Stomach (tissue), 9 donors: Measurements from ENCODE around the gene SNTG2. TPM values are rescaled to one million over a fixed set of nuclear protein-coding genes. Genes with fewer than 3 reads are reported as not detected.
A peak's percentile ranks its signal among the peaks of the same experiment; 100 is the strongest.

Experiments used
- DNase-seq, 2 donors: peaks; one replicate each; pipeline versions ENCODE4 v3.0.0 to v3.0.0-alpha.2; 2013 to 2019
- H3K27ac ChIP-seq, 5 donors: fragments of 200-600 bp in 4 of 5; sonication (generic) in 4 of 5; one replicate each; pipeline ENCODE4 v1.5.1; 2013 to 2019; ENCODE audit warnings: mild to moderate bottlenecking in 1 of 5, moderate library complexity in 1 of 5
- H3K27me3 ChIP-seq, 3 donors: fragments of 200-600 bp; sonication (generic); one replicate each; pipeline ENCODE4 v1.5.1; 2017 to 2019; ENCODE audit warnings: mixed run types in 1 of 3
- H3K36me3 ChIP-seq, 4 donors: fragments of 200-600 bp; sonication (generic); 1 replicate in 3 of 4; 2 replicates in 1 of 4; pipeline ENCODE4 v1.5.1; 2016 to 2019
- H3K4me1 ChIP-seq, 4 donors: fragments of 200-600 bp; sonication (generic); one replicate each; pipeline ENCODE4 v1.5.1; 2016 to 2019
- H3K4me3 ChIP-seq, 4 donors: fragments of 200-600 bp; sonication (generic) in 3 of 4; one replicate each; pipeline ENCODE4 v1.5.1; 2016 to 2019; ENCODE audit warnings: mild to moderate bottlenecking in 1 of 4
- H3K9me3 ChIP-seq, 4 donors: fragments of 200-600 bp; sonication (generic); one replicate each; pipeline ENCODE4 v1.5.1; 2016 to 2019
- CTCF ChIP-seq, 7 experiments: fragments of 450-650 bp in 4 of 7; fragments of 200-600 bp in 3 of 7; sonication (generic) in 3 of 7; IDR thresholded peaks; one replicate each; pipeline ENCODE4 v1.5.1; 2016 to 2019; ENCODE audit warnings: antibody characterized with exemption in 7 of 7, control low read depth in 2 of 7, mild to moderate bottlenecking in 1 of 7
- EP300 ChIP-seq: sonication (generic); formaldehyde crosslinking; IDR thresholded peaks from one replicate; pipeline ENCODE4 v1.6.1; 2017; ENCODE audit warnings: antibody characterized with exemption
- POLR2A ChIP-seq, 4 donors: fragments of 450-650 bp; IDR thresholded peaks; one replicate each; pipeline ENCODE4 v1.6.1; 2016; ENCODE audit warnings: antibody characterized with exemption in 4 of 4, control low read depth in 2 of 4, mild to moderate bottlenecking in 1 of 4, moderate library complexity in 1 of 4
- POLR2AphosphoS5 ChIP-seq, 3 donors: sonication (generic); formaldehyde crosslinking; IDR thresholded peaks; one replicate each; pipeline ENCODE4 v1.6.1; 2016; ENCODE audit warnings: antibody characterized with exemption in 3 of 3
- whole genome bisulfite sequencing, 5 donors: extraction: QIAGEN DNeasy Blood & Tissue Kit in 3 of 5; methylation state at CpG; one replicate each; pipeline versions ENCODE4 v1.1.5 to v1.1.7; 2013 to 2018; 5-methylcytosine and 5-hydroxymethylcytosine counted together
- intact Hi-C: fragments of 100-400 bp; cut with DNase I; formaldehyde crosslinking; loops from one replicate; pipeline ENCODE4 v1.15.1; 2023; ENCODE audit warnings: low total_unique reads
- polyA plus RNA-seq, 3 donors: library from polyadenylated mRNA; stranded (reverse); fragments of 200-250 nt; gene quantifications; one replicate each; pipeline ENCODE4 v1.2.3, GENCODE V29; 2013
- total RNA-seq, 5 donors: library from RNA; depleted of rRNA; stranded (reverse); fragments of >200 nt; gene quantifications; one replicate each; pipeline versions ENCODE4 v1.1.0 to v1.2.3, GENCODE V29; 2014 to 2016
- donor health status: healthy with polysubstance abuse.
- donor health status: Bipolar disorder and iron deficiency.
- donor health status: healthy.

The SNTG2 gene
- total and polyA plus RNA-seq, 8 donors, result 0.68 to 19.6 (median 5.3) TPM; not detected in 1

DNA sequence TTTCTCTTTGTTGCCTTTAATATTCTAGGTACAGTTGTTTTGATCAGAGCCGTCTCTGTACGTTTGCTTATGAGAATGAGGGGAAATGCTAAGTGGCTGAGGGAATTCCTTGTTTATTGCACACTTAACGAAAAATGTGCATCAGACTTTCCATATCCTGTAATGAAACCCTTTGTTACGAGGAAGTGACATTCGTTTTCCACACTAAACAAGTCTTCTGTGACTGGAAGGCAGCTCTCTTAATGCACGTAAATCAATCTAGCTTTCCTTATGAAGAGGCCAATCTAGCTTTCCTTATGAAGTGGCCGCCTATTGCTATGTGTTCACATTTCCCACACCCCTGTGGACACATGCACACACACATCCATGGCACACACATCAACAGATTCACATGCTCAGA lies 186.2 kb downstream of the SNTG2 start:
- Histone ChIP-seq H3K27me3 (peaks cover 0 to 12% (median 0%) of the 10 kb centered on the region in 3 donors), H3K27ac (no peak overlapping the region), H3K36me3 (no peaks in the 10 kb centered on the region), H3K9me3 (no peaks in the 10 kb centered on the region), H3K4me3 (no peak overlapping the region), H3K4me1 (no peaks in the 10 kb centered on the region)
- intact Hi-C loops, result no loop called here
- DNase-seq, result peak in 1 of 2 donors; percentile 44
- TF ChIP-seq POLR2A (IDR thresholded peaks at IDR 0.05) (no peak), EP300 (no peak), POLR2AphosphoS5 (IDR thresholded peaks at IDR 0.05) (no peak), CTCF (IDR thresholded peaks at IDR 0.05) (no peak)
- WGBS, 5 donors, result 28 to 46% (median 40%) methylated on average over 7 of the region's 7 CpGs

DNA sequence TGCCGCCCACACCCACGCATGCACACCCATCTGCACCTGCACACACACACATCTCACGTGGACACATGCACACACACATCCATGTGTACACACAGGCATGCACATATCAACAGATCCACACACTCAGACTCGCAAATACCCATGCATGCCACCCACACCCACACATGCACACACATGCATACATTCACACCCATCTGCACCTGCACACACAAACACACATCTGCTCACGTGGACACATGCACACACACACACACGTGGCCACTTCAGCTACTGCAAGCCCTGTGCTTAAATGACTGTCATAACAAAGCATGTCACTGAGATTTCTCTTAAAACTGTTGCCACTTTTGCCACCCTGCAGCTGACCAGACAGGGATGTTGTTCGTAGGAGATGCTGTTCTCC lies 186.6 kb downstream of the SNTG2 start:
- Histone ChIP-seq H3K4me1 (no peaks in the 10 kb centered on the region), H3K4me3 (no peak overlapping the region), H3K9me3 (no peaks in the 10 kb centered on the region), H3K27me3 (peaks cover 0 to 12% (median 0%) of the 10 kb centered on the region in 3 donors), H3K36me3 (no peaks in the 10 kb centered on the region), H3K27ac (no peak overlapping the region)
- intact Hi-C loops, result no loop called here
- DNase-seq, result no peak
- TF ChIP-seq POLR2AphosphoS5 (IDR thresholded peaks at IDR 0.05), result no peak
- TF ChIP-seq CTCF (IDR thresholded peaks at IDR 0.05), result no peak
- TF ChIP-seq EP300, result no peak
- TF ChIP-seq POLR2A (IDR thresholded peaks at IDR 0.05), result no peak
- 71 to 80% (median 77%) methylated on average over 7 of the region's 7 CpGs for WGBS, 5 donors

DNA sequence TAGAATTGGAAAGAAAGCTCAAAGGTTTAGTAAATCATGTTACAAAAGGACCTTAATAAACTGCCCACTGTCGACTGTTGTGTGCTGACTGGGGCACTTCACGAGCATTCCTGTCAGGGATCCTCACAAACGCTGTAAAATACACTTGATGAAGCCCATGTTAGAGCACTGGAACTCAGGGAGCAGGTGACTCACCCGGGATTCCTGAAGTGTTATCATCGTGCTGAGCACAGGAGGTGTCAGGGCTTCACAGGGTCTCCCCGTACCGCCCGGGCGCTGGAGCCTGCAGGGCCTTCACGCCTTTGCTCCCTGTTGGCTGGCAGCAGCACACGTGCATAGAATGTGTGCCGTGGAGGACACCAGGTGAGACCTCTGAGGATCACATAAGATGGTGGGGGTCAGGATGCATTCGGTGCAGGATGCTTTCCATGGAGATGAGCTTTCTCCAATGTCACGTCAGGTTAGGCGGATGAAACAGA lies 187.3 kb downstream of the SNTG2 start:
- no peaks in the 10 kb centered on the region for H3K4me1 ChIP-seq
- TF ChIP-seq POLR2AphosphoS5 (IDR thresholded peaks at IDR 0.05) (no peak), EP300 (no peak), POLR2A (IDR thresholded peaks at IDR 0.05) (no peak), CTCF (IDR thresholded peaks at IDR 0.05) (no peak)
- intact Hi-C loops, result no loop called here
- peaks cover 0 to 7% (median 0%) of the 10 kb centered on the region in 3 donors for H3K27me3 ChIP-seq
- no peak overlapping the region for H3K27ac ChIP-seq
- no peak overlapping the region for H3K4me3 ChIP-seq
- WGBS, 5 donors, result 52 to 83% (median 82%) methylated on average over 7 to 15 of the region's 15 CpGs
- no peak for DNase-seq
- H3K36me3 ChIP-seq, result no peaks in the 10 kb centered on the region
- H3K9me3 ChIP-seq, result no peaks in the 10 kb centered on the region

DNA sequence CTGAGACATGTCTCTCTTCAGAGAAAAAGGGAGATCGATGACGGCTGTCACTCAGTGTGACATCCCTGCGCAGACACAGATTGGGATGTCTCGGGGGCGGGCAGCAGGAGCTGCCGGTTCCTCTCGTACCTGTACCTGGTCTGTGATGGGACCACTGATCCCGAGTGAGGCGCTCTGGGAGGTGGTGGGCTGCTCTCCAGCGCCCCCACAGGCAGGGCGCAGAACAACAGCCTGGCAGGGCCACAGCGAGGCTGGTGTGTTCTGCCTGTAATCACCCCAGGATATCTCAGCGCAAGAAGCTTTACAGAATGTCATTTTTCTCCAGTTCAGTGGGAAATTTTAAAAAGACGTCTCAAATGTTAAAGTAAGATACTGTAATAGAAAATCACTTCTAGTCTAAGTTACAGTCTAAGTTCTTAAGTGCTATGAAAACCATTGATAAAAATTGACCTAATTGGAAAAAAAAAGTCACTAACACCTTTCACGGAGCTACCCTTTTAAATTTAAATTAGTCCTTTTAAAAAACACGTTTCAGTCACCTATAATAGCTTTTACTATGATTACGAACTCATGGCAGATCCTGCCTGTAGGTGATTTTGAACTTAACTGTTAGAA lies 189.8 kb downstream of the SNTG2 start:
- 29 to 46% (median 32%) methylated on average over 12 to 17 of the region's 17 CpGs for WGBS, 5 donors
- H3K27me3 ChIP-seq, result no peaks in the 10 kb centered on the region
- H3K9me3 ChIP-seq, result no peaks in the 10 kb centered on the region
- peak in 5 of 7 experiments; percentile 45 to 78 (median 57) for TF ChIP-seq CTCF (IDR thresholded peaks at IDR 0.05)
- no peak for TF ChIP-seq EP300
- peak in 1 of 2 donors; percentile 48 for DNase-seq
- H3K27ac ChIP-seq, result peak overlapping the region in 2 of 5 donors; percentile 6 to 17
- H3K36me3 ChIP-seq, result no peaks in the 10 kb centered on the region
- no peak overlapping the region for H3K4me3 ChIP-seq
- intact Hi-C loops, result no loop called here
- H3K4me1 ChIP-seq, result no peaks in the 10 kb centered on the region
